Lung microvascular endothelial cell (primary cell): Measurements from ENCODE around the gene PIN1. TPM values are rescaled to one million over a fixed set of nuclear protein-coding genes. Genes with fewer than 3 reads are reported as not detected.
"Not testable (repeated sequence)": the region's sequence is repeated elsewhere in the genome, so short reads cannot be mapped to it uniquely, and the experiment has no call there.

Experiments used
- DNase-seq, 2 donors: peaks; one replicate each; pipeline versions ENCODE4 v3.0.0 to v3.0.0-alpha.2; 2010; ENCODE audit warnings: low read depth in 2 of 2
- total RNA-seq: library from RNA; depleted of rRNA; stranded (reverse); fragments of >200 nt; gene quantifications from 2 replicates; pipeline ENCODE4 v1.2.1, GENCODE V29; 2014

The PIN1 gene
- total RNA-seq, 1 donor from 2014 or later = 95.8 TPM

- peak; percentile 100 for DNase-seq
Measured at GRCh38 chr19:9818734-9819595, 16.2 kb upstream of the PIN1 start, which contains the start of gene FBXL12. FBXL12 (minus strand) TSS chr19:9819079; CDS start chr19:9818813, 266 bp downstream.

GRCh38 chr19:9819596-9819909 lies 15.6 kb upstream of the PIN1 start:
- DNase-seq = no peak

GRCh38 chr19:9820034-9820433 lies 15.1 kb upstream of the PIN1 start:
- DNase-seq = not testable (repeated sequence)

- DNase-seq = no peak
Measured at GRCh38 chr19:9823816-9824215, 11.3 kb upstream of the PIN1 start.

- DNase-seq = peak; percentile 88 to 90
Measured at GRCh38 chr19:9827289-9828238, 7.6 kb upstream of the PIN1 start, which contains the start of gene UBL5. UBL5 (plus strand) TSS chr19:9827918; CDS start chr19:9828338, 420 bp downstream.

- DNase-seq = no peak
Measured at GRCh38 chr19:9828551-9829063, 6.5 kb upstream of the PIN1 start.

GRCh38 chr19:9834307-9834725 lies 802 bp upstream of the PIN1 start:
- no peak for DNase-seq

- DNase-seq = no peak
Measured at GRCh38 chr19:9835507-9835949, 410 bp downstream of the PIN1 start.

- DNase-seq = peak; percentile 31 to 34
Measured at GRCh38 chr19:9836021-9836420, 903 bp downstream of the PIN1 start.

- no peak for DNase-seq
Measured at GRCh38 chr19:9838324-9838723, 3.2 kb downstream of the PIN1 start.

GRCh38 chr19:9839415-9839814 lies 4.3 kb downstream of the PIN1 start:
- no peak for DNase-seq

- no peak for DNase-seq
Measured at GRCh38 chr19:9842834-9843625, 7.9 kb downstream of the PIN1 start.

GRCh38 chr19:9843626-9844273 lies 8.6 kb downstream of the PIN1 start:
- not testable (repeated sequence) for DNase-seq

- DNase-seq = peak; percentile 81 to 91
Measured at GRCh38 chr19:9847087-9847671, 12.1 kb downstream of the PIN1 start.

- peak in 1 of 2 donors; percentile 45 for DNase-seq
Measured at GRCh38 chr19:9848060-9848459, 12.9 kb downstream of the PIN1 start.

GRCh38 chr19:9848762-9849161 lies 13.6 kb downstream of the PIN1 start:
- DNase-seq = no peak

- no peak for DNase-seq
Measured at GRCh38 chr19:9849791-9850190, 14.7 kb downstream of the PIN1 start.

GRCh38 chr19:9850235-9850959 lies 15.3 kb downstream of the PIN1 start:
- DNase-seq = no peak

GRCh38 chr19:9854282-9854846 lies 19.2 kb downstream of the PIN1 start:
- DNase-seq = no peak
